ENCODE results near the gene ABCC11.

ABCC11 gene

DNA sequence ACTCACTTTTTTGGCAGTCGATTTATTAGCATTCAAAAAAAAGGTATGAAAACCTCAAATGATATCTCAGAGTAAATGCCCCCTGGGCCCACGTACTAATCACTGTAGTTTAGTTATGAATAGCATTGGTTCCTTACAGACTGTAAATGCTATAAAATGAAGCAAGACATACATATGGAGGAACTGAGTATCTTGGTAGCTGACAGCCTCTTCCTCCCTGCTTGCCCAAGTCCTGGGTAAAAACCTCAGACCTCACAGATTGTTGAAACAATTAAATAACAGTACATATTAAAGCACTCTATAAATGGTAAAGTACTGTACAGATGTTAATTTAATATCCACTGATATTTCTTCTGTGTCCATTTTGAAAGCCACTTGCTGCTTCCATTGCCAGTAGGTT, 33.2 kb upstream of the ABCC11 start:
- DNase-seq (ENCODE audit: insufficient read length, low spot score) (no peak), FAIRE-seq (no peak)
- TF ChIP-seq PAX5 (IDR thresholded peaks at IDR 0.05; ENCODE audit: insufficient read depth, low read length, severe bottlenecking): no peak
- peak; percentile 43 for TF ChIP-seq SPI1 (IDR thresholded peaks at IDR 0.05; ENCODE audit: low read depth, low read length)

- FAIRE-seq (no peak), DNase-seq (ENCODE audit: insufficient read length, low spot score) (no peak)
- no peak for TF ChIP-seq SPI1 (IDR thresholded peaks at IDR 0.05; ENCODE audit: low read depth, low read length)
Measured at GRCh38 chr16:48279199-48279598, 31.9 kb upstream of the ABCC11 start.

- no peak for DNase-seq (ENCODE audit: insufficient read length, low spot score)
- no peak for FAIRE-seq
- no peak for TF ChIP-seq POLR2AphosphoS5 (IDR thresholded peaks at IDR 0.05; ENCODE audit: low read depth, low read length)
- TF ChIP-seq POU2F2 (IDR thresholded peaks at IDR 0.05; ENCODE audit: low read depth, low read length): no peak
- TF ChIP-seq POLR2A (IDR thresholded peaks at IDR 0.05; ENCODE audit: low read depth, low read length): no peak
- TF ChIP-seq TAF1 (IDR thresholded peaks at IDR 0.05; ENCODE audit: low read depth, low read length): no peak
- TF ChIP-seq SPI1 (IDR thresholded peaks at IDR 0.05; ENCODE audit: low read depth, low read length): no peak
- TF ChIP-seq PAX5 (IDR thresholded peaks at IDR 0.05; ENCODE audit: insufficient read depth, low read length, severe bottlenecking): no peak
Measured at GRCh38 chr16:48277158-48277557, 29.8 kb upstream of the ABCC11 start.

DNA sequence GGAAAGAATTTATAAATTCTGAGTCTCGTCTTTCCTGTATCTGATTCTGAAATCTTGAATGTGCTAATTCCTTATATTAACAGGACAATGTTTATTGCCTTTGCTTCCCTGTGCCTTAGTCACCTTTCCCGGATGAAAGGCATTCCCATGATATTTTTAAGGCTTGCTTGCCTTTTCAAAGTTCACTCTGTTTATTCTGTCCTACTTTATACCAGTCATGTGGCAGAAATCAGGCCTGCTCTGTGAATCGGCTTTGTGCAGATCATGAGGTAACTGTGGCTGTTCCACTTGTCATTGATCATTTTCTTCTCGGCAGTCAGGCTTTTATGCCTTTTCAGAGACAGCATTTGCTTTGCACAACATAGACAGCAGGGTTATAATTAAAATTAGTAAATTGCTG, 28.8 kb upstream of the ABCC11 start:
- FAIRE-seq (no peak), DNase-seq (ENCODE audit: insufficient read length, low spot score) (no peak)
- no peak for TF ChIP-seq SPI1 (IDR thresholded peaks at IDR 0.05; ENCODE audit: low read depth, low read length)

DNA sequence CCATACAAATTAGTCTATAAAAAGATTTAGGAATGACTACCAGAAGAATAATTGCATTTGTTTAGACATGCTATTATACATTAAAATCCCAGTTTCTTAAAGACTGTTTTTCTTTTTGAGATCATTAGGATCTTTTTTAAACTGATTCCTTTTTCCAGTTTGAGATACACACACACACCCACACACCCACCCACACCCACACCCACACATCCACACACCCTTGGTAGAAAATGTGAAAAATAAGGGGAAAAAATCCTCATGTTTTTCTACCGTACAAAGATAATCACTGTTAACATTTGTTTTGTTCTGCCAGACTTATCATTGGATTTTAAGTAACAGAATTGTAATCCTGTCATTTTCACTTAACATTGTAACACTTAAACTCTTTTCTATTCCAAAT, 27.1 kb upstream of the ABCC11 start:
- no peak for TF ChIP-seq PAX5 (IDR thresholded peaks at IDR 0.05; ENCODE audit: insufficient read depth, low read length, severe bottlenecking)
- TF ChIP-seq POLR2AphosphoS5 (IDR thresholded peaks at IDR 0.05; ENCODE audit: low read depth, low read length): no peak
- TF ChIP-seq POU2F2 (IDR thresholded peaks at IDR 0.05; ENCODE audit: low read depth, low read length): no peak
- no peak for TF ChIP-seq SPI1 (IDR thresholded peaks at IDR 0.05; ENCODE audit: low read depth, low read length)
- no peak for TF ChIP-seq TAF1 (IDR thresholded peaks at IDR 0.05; ENCODE audit: low read depth, low read length)
- no peak for TF ChIP-seq POLR2A (IDR thresholded peaks at IDR 0.05; ENCODE audit: low read depth, low read length)
- no peak for FAIRE-seq
- DNase-seq (ENCODE audit: insufficient read length, low spot score): no peak

GRCh38 chr16:48272837-48273421, 25.6 kb upstream of the ABCC11 start:
- FAIRE-seq: peak; percentile 26
- TF ChIP-seq SPI1 (IDR thresholded peaks at IDR 0.05; ENCODE audit: low read depth, low read length) (no peak), TAF1 (IDR thresholded peaks at IDR 0.05; ENCODE audit: low read depth, low read length) (no peak), POLR2AphosphoS5 (IDR thresholded peaks at IDR 0.05; ENCODE audit: low read depth, low read length) (no peak), POLR2A (IDR thresholded peaks at IDR 0.05; ENCODE audit: low read depth, low read length) (no peak), PAX5 (IDR thresholded peaks at IDR 0.05; ENCODE audit: insufficient read depth, low read length, severe bottlenecking) (no peak), POU2F2 (IDR thresholded peaks at IDR 0.05; ENCODE audit: low read depth, low read length) (no peak)
- DNase-seq (ENCODE audit: insufficient read length, low spot score): no peak

- TF ChIP-seq POLR2AphosphoS5 (IDR thresholded peaks at IDR 0.05; ENCODE audit: low read depth, low read length) (no peak), POLR2A (IDR thresholded peaks at IDR 0.05; ENCODE audit: low read depth, low read length) (no peak), TAF1 (IDR thresholded peaks at IDR 0.05; ENCODE audit: low read depth, low read length) (no peak), SPI1 (IDR thresholded peaks at IDR 0.05; ENCODE audit: low read depth, low read length) (no peak), POU2F2 (IDR thresholded peaks at IDR 0.05; ENCODE audit: low read depth, low read length) (no peak), PAX5 (IDR thresholded peaks at IDR 0.05; ENCODE audit: insufficient read depth, low read length, severe bottlenecking) (no peak)
- DNase-seq (ENCODE audit: insufficient read length, low spot score) (no peak), FAIRE-seq (no peak)
Measured at GRCh38 chr16:48271728-48272127, 24.4 kb upstream of the ABCC11 start.

DNA sequence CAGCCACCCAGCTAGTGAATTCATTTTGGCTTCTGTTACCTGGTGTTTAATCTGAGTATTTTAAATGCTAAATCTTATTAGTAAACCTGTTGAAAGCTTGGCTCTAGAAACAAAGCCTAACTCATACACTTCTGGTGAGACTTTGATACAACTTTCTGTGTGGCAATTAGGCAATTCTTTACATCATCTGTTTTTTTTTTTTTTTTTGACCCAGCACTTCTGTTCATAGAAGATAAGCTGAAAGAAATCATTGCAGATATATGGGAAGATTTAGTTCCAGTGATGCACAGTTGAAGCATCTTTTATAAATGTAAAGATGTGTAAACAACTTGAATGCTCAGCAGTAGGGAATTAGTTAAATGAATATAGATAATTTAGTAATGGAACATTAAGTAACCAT, 21.7 kb upstream of the ABCC11 start:
- TF ChIP-seq POLR2AphosphoS5 (IDR thresholded peaks at IDR 0.05; ENCODE audit: low read depth, low read length): no peak
- TF ChIP-seq PAX5 (IDR thresholded peaks at IDR 0.05; ENCODE audit: insufficient read depth, low read length, severe bottlenecking): no peak
- no peak for TF ChIP-seq POU2F2 (IDR thresholded peaks at IDR 0.05; ENCODE audit: low read depth, low read length)
- TF ChIP-seq POLR2A (IDR thresholded peaks at IDR 0.05; ENCODE audit: low read depth, low read length): no peak
- TF ChIP-seq SPI1 (IDR thresholded peaks at IDR 0.05; ENCODE audit: low read depth, low read length): no peak
- TF ChIP-seq TAF1 (IDR thresholded peaks at IDR 0.05; ENCODE audit: low read depth, low read length): no peak
- DNase-seq (ENCODE audit: insufficient read length, low spot score) (no peak), FAIRE-seq (no peak)

- FAIRE-seq (no peak), DNase-seq (ENCODE audit: insufficient read length, low spot score) (no peak)
- TF ChIP-seq POU2F2 (IDR thresholded peaks at IDR 0.05; ENCODE audit: low read depth, low read length): no peak
- no peak for TF ChIP-seq POLR2AphosphoS5 (IDR thresholded peaks at IDR 0.05; ENCODE audit: low read depth, low read length)
- no peak for TF ChIP-seq SPI1 (IDR thresholded peaks at IDR 0.05; ENCODE audit: low read depth, low read length)
- TF ChIP-seq PAX5 (IDR thresholded peaks at IDR 0.05; ENCODE audit: insufficient read depth, low read length, severe bottlenecking): no peak
- no peak for TF ChIP-seq TAF1 (IDR thresholded peaks at IDR 0.05; ENCODE audit: low read depth, low read length)
- no peak for TF ChIP-seq POLR2A (IDR thresholded peaks at IDR 0.05; ENCODE audit: low read depth, low read length)
Measured at GRCh38 chr16:48262631-48263030, 15.3 kb upstream of the ABCC11 start.

DNA sequence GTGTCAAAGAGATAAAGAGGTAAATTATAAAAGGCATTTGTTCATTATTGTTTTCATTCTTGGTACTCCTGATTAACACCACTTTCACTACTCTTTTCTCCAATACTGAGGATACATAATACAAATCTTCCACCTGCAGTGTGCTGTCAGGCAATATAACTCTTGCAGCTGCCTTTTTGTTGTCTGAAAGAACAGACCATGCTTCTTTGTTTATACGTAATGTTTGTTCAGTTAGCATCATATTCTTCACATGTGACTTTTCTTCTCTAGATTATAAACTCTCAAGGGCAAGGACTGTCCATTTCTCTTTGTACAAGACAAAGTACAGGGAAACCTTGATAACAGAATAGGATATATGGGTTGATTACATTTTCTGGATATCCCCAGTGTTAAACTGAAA, 14.2 kb upstream of the ABCC11 start:
- TF ChIP-seq SPI1 (IDR thresholded peaks at IDR 0.05; ENCODE audit: low read depth, low read length) (no peak), POU2F2 (IDR thresholded peaks at IDR 0.05; ENCODE audit: low read depth, low read length) (no peak)
- DNase-seq (ENCODE audit: insufficient read length, low spot score) (no peak), FAIRE-seq (no peak)

GRCh38 chr16:48256579-48257177, 9.3 kb upstream of the ABCC11 start:
- no peak for FAIRE-seq

More at GRCh38 chr16:48256579-48257177, 9.3 kb upstream of the ABCC11 start:
- DNase-seq (ENCODE audit: insufficient read length, low spot score): no peak
- TF ChIP-seq POLR2AphosphoS5 (IDR thresholded peaks at IDR 0.05; ENCODE audit: low read depth, low read length) (no peak), PAX5 (IDR thresholded peaks at IDR 0.05; ENCODE audit: insufficient read depth, low read length, severe bottlenecking) (no peak), SPI1 (IDR thresholded peaks at IDR 0.05; ENCODE audit: low read depth, low read length) (no peak), POLR2A (IDR thresholded peaks at IDR 0.05; ENCODE audit: low read depth, low read length) (no peak), TAF1 (IDR thresholded peaks at IDR 0.05; ENCODE audit: low read depth, low read length) (no peak), POU2F2 (IDR thresholded peaks at IDR 0.05; ENCODE audit: low read depth, low read length) (no peak)
